Osteocyte (in vitro differentiated cells): ENCODE data around the gene EFHC2. TPM values are rescaled to one million over a fixed set of nuclear protein-coding genes. Genes with fewer than 3 reads are reported as not detected.

Experiments
- DNase-seq: peaks from one replicate; pipeline ENCODE4 v3.0.0; 2021; ENCODE audit warnings: mixed read lengths; ENCODE audit not compliant: unreplicated experiment; ENCODE audit errors: extremely low spot score
- H3K27ac Mint-ChIP-seq: one replicate; pipeline ENCODE4 v1.8.0; 2021; ENCODE audit warnings: mild to moderate bottlenecking, mixed read lengths; ENCODE audit not compliant: unreplicated experiment
- H3K27me3 Mint-ChIP-seq: one replicate; pipeline ENCODE4 v1.8.0; 2021; ENCODE audit warnings: mixed read lengths; ENCODE audit not compliant: unreplicated experiment
- H3K36me3 Mint-ChIP-seq: one replicate; pipeline ENCODE4 v1.8.0; 2021; ENCODE audit warnings: mixed read lengths; ENCODE audit not compliant: unreplicated experiment
- H3K4me1 Mint-ChIP-seq: one replicate; pipeline ENCODE4 v1.8.0; 2021; ENCODE audit warnings: mixed read lengths; ENCODE audit not compliant: unreplicated experiment
- H3K4me3 Mint-ChIP-seq: one replicate; pipeline ENCODE4 v1.8.0; 2021; ENCODE audit warnings: mild to moderate bottlenecking, moderate library complexity, mixed read lengths; ENCODE audit not compliant: unreplicated experiment
- H3K9me3 Mint-ChIP-seq: one replicate; pipeline ENCODE4 v1.8.0; 2021; ENCODE audit warnings: mixed read lengths; ENCODE audit not compliant: unreplicated experiment
- total RNA-seq: library from RNA; stranded (reverse); gene quantifications from 2 replicates; pipeline ENCODE4 v1.2.1, GENCODE V29; 2021
- TF ChIP-seq, protein P1 (sequence below): fragments of 200-600 bp; sonication (generic); IDR thresholded peaks from 2 replicates; pipeline ENCODE4 v1.5.0; 2021; ENCODE audit warnings: antibody characterized with exemption, mild to moderate bottlenecking, moderate library complexity

Gene EFHC2
- total RNA-seq, 1 donor from 2014 or later = not detected

DNA sequence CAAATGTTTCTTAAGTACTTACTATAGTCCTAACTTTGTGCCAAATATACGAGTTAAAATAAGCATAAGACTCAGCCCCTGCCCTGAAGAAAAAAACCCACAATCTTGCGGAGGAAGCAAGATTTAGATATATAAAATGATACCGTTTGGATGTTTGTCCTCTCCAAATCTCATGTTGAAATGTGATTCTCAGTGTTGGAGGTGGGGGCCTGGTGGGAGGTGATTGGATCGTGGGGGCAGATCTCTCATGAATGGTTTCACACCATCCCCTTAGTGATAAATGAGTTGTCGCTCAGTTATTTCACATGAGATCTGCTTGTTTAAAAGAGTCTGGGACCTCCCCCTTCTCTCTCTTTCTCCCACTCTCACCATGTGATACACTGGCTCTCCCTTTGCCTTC lies 28.7 kb downstream of the EFHC2 start:
- no peak overlapping the region for H3K4me3 Mint-ChIP-seq
- no peak overlapping the region for H3K27ac Mint-ChIP-seq
- H3K27me3 Mint-ChIP-seq = no peaks in the 10 kb centered on the region
- H3K36me3 Mint-ChIP-seq = no peaks in the 10 kb centered on the region
- TF ChIP-seq, protein P1, sequence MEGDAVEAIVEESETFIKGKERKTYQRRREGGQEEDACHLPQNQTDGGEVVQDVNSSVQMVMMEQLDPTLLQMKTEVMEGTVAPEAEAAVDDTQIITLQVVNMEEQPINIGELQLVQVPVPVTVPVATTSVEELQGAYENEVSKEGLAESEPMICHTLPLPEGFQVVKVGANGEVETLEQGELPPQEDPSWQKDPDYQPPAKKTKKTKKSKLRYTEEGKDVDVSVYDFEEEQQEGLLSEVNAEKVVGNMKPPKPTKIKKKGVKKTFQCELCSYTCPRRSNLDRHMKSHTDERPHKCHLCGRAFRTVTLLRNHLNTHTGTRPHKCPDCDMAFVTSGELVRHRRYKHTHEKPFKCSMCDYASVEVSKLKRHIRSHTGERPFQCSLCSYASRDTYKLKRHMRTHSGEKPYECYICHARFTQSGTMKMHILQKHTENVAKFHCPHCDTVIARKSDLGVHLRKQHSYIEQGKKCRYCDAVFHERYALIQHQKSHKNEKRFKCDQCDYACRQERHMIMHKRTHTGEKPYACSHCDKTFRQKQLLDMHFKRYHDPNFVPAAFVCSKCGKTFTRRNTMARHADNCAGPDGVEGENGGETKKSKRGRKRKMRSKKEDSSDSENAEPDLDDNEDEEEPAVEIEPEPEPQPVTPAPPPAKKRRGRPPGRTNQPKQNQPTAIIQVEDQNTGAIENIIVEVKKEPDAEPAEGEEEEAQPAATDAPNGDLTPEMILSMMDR = no peak
- DNase-seq = no peak
- H3K4me1 Mint-ChIP-seq = no peaks in the 10 kb centered on the region
- peaks cover 24% of the 10 kb centered on the region for H3K9me3 Mint-ChIP-seq

DNA sequence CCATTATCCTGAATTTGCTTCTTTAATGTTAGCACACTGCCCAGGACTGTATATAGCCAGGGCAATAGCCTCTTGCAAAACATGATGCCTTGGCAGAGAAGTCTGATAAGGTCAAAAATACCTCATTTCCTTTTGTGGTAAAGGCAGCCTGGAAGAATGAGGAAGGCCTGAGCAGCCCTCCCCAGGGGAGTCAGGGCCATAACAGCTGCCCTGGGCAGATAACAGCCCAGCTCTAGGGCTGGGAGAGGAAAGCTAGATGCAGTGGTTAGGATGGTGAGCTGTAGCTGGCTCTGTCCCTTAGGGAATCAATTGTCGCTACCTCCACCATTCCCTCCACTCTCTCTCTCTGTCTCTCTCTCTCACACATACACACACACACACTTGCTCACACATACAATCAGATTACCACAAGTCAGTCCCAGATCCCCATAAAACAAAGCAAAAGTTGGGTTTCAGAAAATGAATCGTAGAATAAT lies 29.2 kb downstream of the EFHC2 start:
- Mint-ChIP-seq H3K9me3 (peaks cover 24% of the 10 kb centered on the region), H3K4me1 (no peaks in the 10 kb centered on the region), H3K4me3 (no peak overlapping the region), H3K27ac (no peak overlapping the region), H3K36me3 (no peaks in the 10 kb centered on the region), H3K27me3 (no peaks in the 10 kb centered on the region)
- TF ChIP-seq, protein P1 = no peak
- DNase-seq = no peak

DNA sequence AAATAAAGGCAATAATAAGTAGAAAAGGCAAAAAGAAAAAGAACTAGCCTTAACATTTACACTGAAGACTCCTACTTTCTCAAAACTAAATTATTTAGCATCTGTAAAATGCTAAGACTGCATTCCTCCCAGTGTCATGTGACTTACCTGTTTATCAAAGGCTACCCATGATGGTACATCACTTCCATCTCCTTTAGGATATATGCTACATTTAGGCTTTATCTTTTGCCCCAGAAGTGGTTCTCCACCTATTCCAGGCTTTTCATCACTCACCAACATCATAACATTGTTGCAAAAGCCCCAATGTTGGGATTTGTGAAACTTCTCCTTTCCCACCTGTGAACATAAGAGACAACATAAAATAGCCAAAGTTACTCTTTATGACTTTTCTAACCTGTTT lies 31.1 kb downstream of the EFHC2 start:
- Mint-ChIP-seq H3K4me1 (no peaks in the 10 kb centered on the region), H3K4me3 (no peak overlapping the region), H3K9me3 (peaks cover 16% of the 10 kb centered on the region), H3K27me3 (no peaks in the 10 kb centered on the region), H3K36me3 (no peaks in the 10 kb centered on the region), H3K27ac (no peak overlapping the region)
- DNase-seq = no peak
- TF ChIP-seq, protein P1 = no peak

DNA sequence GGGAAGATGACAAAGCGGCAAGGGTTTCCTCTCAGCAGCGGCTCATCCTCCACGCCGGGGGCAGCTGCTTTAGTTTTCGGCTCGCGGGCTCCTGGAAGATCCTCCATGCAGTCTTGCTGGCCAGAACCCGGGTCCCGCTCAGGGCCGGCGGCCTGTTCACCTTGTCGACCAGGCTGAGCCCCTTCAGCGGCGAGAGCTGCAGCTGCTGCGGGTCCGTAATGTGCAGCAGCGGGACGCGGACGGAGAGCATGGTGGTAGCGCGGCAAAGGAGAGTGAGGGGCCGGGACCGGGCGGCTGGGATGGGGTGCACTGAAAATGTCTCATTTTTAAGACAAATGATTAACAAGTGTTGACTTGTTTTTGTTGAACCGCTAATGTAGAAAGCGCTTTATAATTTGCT lies 33.2 kb downstream of the EFHC2 start:
- DNase-seq = no peak
- no peak overlapping the region for H3K27ac Mint-ChIP-seq
- no peak overlapping the region for H3K4me3 Mint-ChIP-seq
- H3K27me3 Mint-ChIP-seq = no peaks in the 10 kb centered on the region
- no peaks in the 10 kb centered on the region for H3K36me3 Mint-ChIP-seq
- TF ChIP-seq, protein P1 = no peak
- H3K4me1 Mint-ChIP-seq = no peaks in the 10 kb centered on the region
- H3K9me3 Mint-ChIP-seq = peaks cover 9% of the 10 kb centered on the region

DNA sequence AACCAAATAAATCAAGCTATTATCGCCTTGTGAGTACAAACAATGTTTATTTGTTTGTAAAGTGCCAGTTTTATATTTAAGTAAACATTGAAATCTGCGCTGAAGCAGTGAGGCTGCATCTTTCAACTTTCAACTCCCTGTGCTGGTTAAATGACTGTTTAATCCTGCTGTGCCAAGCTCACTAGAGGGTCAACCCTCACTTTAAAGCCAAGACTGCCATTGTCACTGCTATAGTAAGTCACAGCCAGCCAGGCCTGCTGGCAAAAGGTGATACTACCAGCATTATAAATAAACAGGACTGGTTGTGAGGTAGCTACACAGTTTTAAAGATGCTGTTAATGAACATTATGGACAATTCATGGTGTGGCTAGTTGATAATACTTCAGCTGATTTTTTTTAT lies 34.6 kb downstream of the EFHC2 start:
- Mint-ChIP-seq H3K4me3 (no peak overlapping the region), H3K36me3 (no peaks in the 10 kb centered on the region), H3K4me1 (no peaks in the 10 kb centered on the region), H3K9me3 (peaks cover 4% of the 10 kb centered on the region), H3K27ac (no peak overlapping the region), H3K27me3 (no peaks in the 10 kb centered on the region)
- TF ChIP-seq, protein P1 = no peak
- no peak for DNase-seq
